Endothelial cell of umbilical vein (primary cell): ENCODE data around the gene MAGEA10.

Source experiments
- EZH2 ChIP-seq: IDR thresholded peaks from 2 replicates; pipeline ENCODE4 v1.6.1; 2012; ENCODE audit warnings: borderline replicate concordance, low read depth, mild to moderate bottlenecking, moderate library complexity, low read length, inconsistent platforms; ENCODE audit not compliant: severe bottlenecking
- TF ChIP-seq, protein P1 (sequence below), 2 donors: IDR thresholded peaks; 1 replicate in 1 of 2; 2 replicates in 1 of 2; pipeline ENCODE4 v1.5.1; 2011; ENCODE audit warnings: low read length in 2 of 2, mild to moderate bottlenecking in 2 of 2, moderate library complexity in 2 of 2, control low read depth in 1 of 2, inconsistent platforms in 1 of 2, low read depth in 1 of 2; ENCODE audit not compliant: insufficient read depth in 1 of 2; ENCODE audit errors: extremely low read depth in 1 of 2

DNA sequence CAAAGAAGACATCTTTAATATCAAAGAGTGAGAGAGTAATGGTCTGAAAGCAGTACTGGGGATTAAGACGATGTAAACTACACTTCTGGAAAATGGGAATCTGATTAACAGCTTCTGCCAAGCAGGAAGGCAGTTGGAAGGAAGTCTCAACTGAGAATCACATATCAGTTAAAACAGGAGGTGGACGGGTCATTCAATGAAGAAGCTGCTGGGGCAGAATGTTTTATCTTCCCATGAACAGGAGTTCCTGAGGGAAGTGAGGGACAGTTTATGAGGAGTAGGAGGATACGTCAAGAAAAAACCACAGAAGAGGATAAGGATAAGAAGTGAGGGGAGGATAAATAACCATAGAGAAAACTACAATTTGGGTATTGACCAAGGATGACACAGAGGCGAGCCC, 38.7 kb upstream of the MAGEA10 start:
- TF ChIP-seq, protein P1, sequence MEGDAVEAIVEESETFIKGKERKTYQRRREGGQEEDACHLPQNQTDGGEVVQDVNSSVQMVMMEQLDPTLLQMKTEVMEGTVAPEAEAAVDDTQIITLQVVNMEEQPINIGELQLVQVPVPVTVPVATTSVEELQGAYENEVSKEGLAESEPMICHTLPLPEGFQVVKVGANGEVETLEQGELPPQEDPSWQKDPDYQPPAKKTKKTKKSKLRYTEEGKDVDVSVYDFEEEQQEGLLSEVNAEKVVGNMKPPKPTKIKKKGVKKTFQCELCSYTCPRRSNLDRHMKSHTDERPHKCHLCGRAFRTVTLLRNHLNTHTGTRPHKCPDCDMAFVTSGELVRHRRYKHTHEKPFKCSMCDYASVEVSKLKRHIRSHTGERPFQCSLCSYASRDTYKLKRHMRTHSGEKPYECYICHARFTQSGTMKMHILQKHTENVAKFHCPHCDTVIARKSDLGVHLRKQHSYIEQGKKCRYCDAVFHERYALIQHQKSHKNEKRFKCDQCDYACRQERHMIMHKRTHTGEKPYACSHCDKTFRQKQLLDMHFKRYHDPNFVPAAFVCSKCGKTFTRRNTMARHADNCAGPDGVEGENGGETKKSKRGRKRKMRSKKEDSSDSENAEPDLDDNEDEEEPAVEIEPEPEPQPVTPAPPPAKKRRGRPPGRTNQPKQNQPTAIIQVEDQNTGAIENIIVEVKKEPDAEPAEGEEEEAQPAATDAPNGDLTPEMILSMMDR (IDR thresholded peaks at IDR 0.05; ENCODE audit: extremely low read depth in 1 of 2, insufficient read depth in 1 of 2, low read depth in 1 of 2, low read length in 2 of 2) = no peak
- no peak for TF ChIP-seq EZH2
